ENCODE measurements around the gene TXNDC16.

TXNDC16 gene

GRCh38 chr14:52391881-52392615 is 160.3 kb downstream of the TXNDC16 start:
- DNase-seq (ENCODE audit: low spot score), result no peak

All from COLO829 (cell line).